Ascending aorta (tissue), 2 donors: ENCODE results near the gene NAV2. TPM values are rescaled to one million over a fixed set of nuclear protein-coding genes. Genes with fewer than 3 reads are reported as not detected.

Source experiments
- DNase-seq, 2 donors: peaks; one replicate each; pipeline ENCODE4 v3.0.0-alpha.2; 2019; ENCODE audit warnings: low spot score in 2 of 2
- H3K27ac ChIP-seq, 2 donors: fragments of 200-600 bp; sonication (generic); one replicate each; pipeline ENCODE4 v1.5.1; 2016 to 2017; ENCODE audit warnings: mild to moderate bottlenecking in 1 of 2
- H3K27me3 ChIP-seq: fragments of 200-600 bp; sonication (generic); one replicate; pipeline ENCODE4 v1.5.1; 2017
- H3K36me3 ChIP-seq, 2 donors: fragments of 200-600 bp; sonication (generic); one replicate each; pipeline ENCODE4 v1.5.1; 2016
- H3K4me1 ChIP-seq, 2 donors: fragments of 200-600 bp; sonication (generic); one replicate each; pipeline ENCODE4 v1.5.1; 2016 to 2017; ENCODE audit warnings: mild to moderate bottlenecking in 1 of 2
- H3K4me3 ChIP-seq, 2 donors: fragments of 200-600 bp; sonication (generic); one replicate each; pipeline ENCODE4 v1.5.1; 2016 to 2017; ENCODE audit warnings: mild to moderate bottlenecking in 1 of 2
- H3K9me3 ChIP-seq, 2 donors: fragments of 200-600 bp; sonication (generic); one replicate each; pipeline ENCODE4 v1.5.1; 2016
- intact Hi-C: fragments of 100-400 bp; cut with DNase I; formaldehyde crosslinking; loops from one replicate; pipeline ENCODE4 v1.15.1; 2023
- total RNA-seq: library from RNA; depleted of rRNA; stranded (reverse); fragments of >200 nt; gene quantifications from one replicate; pipeline ENCODE4 v1.1.0, GENCODE V29; 2016
- TF ChIP-seq, protein P1 (sequence below), 3 experiments: fragments of 200-600 bp in 2 of 3; fragments of 450-650 bp in 1 of 3; sonication (generic) in 2 of 3; IDR thresholded peaks; one replicate each; pipeline ENCODE4 v1.5.1; 2016 to 2019; ENCODE audit warnings: antibody characterized with exemption in 3 of 3, mild to moderate bottlenecking in 1 of 3, moderate library complexity in 1 of 3

NAV2 gene
- total RNA-seq, 1 donor from 2014 or later: 62.6 TPM

DNA sequence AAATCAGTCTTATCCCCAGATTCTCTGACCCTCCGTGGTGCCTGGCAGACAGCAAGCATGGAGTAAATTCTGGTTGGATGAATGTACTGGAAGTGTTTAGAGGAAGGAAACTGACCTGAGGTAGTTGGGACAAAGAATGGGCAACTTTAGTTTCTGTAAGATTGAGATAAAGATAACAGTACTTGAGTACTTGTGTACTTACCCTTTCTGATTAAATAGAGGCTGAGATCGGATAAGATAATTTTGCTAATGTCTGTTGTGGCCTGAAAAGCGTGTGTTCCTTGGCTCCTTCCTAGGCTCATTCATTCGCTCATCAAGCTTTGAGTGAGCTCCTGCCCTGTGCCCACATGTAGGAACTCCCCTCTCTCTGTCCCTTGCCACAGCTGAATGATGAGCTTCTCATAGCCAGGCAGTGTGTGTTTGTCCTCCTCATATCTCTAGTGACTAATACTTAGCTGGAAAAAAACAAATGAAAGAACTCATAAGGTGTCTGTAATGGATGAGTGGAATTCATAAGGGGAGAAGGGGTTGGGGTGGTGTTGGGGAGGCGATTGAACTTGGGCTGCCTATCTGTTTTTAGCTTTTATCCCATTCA, 329.5 kb downstream of the NAV2 start:
- Histone ChIP-seq H3K27ac (peak overlapping the region; percentile 42 to 47), H3K27me3 (no peaks in the 10 kb centered on the region), H3K9me3 (no peaks in the 10 kb centered on the region), H3K36me3 (peaks cover 54 to 75% of the 10 kb centered on the region in 2 donors), H3K4me1 (peaks cover 0 to 8% of the 10 kb centered on the region in 2 donors), H3K4me3 (no peak overlapping the region)
- intact Hi-C loops: no loop called here
- TF ChIP-seq, protein P1, sequence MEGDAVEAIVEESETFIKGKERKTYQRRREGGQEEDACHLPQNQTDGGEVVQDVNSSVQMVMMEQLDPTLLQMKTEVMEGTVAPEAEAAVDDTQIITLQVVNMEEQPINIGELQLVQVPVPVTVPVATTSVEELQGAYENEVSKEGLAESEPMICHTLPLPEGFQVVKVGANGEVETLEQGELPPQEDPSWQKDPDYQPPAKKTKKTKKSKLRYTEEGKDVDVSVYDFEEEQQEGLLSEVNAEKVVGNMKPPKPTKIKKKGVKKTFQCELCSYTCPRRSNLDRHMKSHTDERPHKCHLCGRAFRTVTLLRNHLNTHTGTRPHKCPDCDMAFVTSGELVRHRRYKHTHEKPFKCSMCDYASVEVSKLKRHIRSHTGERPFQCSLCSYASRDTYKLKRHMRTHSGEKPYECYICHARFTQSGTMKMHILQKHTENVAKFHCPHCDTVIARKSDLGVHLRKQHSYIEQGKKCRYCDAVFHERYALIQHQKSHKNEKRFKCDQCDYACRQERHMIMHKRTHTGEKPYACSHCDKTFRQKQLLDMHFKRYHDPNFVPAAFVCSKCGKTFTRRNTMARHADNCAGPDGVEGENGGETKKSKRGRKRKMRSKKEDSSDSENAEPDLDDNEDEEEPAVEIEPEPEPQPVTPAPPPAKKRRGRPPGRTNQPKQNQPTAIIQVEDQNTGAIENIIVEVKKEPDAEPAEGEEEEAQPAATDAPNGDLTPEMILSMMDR (IDR thresholded peaks at IDR 0.05): no peak
- DNase-seq: no peak

DNA sequence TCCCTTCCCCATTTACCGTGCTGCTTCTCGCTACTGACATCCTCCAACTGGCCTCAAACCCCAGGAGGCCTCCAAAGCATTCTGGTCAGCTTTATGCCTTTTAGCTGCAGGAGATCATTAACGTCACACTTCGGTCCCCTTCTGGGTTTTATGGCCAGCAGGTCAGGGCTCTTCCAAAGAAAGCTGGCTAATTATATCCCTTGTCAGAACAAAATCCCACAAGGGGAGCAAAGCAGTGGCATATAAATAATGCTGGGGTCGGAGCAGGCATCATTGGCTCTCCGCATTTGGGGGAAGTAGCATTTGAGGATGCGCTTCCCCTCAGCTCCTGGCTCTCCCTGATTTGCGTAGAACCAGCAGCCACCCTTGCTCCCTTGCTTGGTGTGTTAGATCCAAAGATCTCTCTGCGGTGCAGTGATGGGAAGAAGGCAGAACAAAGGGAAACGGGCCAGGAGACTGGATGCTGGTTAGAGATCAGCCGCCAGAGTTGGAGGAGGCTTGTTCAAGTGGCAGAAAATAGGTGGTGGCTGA, 330.2 kb downstream of the NAV2 start:
- Histone ChIP-seq H3K36me3 (peaks cover 53 to 74% of the 10 kb centered on the region in 2 donors), H3K4me3 (no peak overlapping the region), H3K4me1 (peaks cover 0 to 11% of the 10 kb centered on the region in 2 donors), H3K27me3 (no peaks in the 10 kb centered on the region), H3K27ac (peak overlapping the region in 1 of 2 donors; percentile 42), H3K9me3 (no peaks in the 10 kb centered on the region)
- no peak for DNase-seq
- intact Hi-C loops: no loop called here
- TF ChIP-seq, protein P1 (IDR thresholded peaks at IDR 0.05): no peak

DNA sequence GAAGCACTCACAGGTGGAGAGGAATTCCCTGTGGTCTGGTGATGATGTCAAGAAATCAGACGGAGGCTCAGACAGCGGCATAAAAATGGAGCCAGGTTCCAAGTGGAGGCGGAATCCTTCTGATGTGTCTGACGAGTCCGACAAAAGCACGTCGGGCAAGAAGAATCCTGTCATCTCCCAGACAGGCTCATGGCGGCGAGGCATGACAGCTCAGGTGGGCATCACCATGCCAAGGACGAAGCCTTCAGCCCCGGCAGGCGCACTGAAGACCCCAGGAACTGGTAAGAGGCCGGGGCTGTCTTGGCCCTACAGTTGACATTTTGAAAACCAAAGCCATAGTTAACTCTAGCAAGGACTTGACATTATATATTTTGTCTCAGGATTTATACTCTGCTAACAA, 331.4 kb downstream of the NAV2 start:
- H3K27ac ChIP-seq: peak overlapping the region; percentile 2 to 19
- intact Hi-C loops: no loop called here
- no peak overlapping the region for H3K4me3 ChIP-seq
- DNase-seq: no peak
- no peaks in the 10 kb centered on the region for H3K27me3 ChIP-seq
- no peaks in the 10 kb centered on the region for H3K9me3 ChIP-seq
- peaks cover 5 to 16% of the 10 kb centered on the region in 2 donors for H3K4me1 ChIP-seq
- peaks cover 45 to 68% of the 10 kb centered on the region in 2 donors for H3K36me3 ChIP-seq
- TF ChIP-seq, protein P1 (IDR thresholded peaks at IDR 0.05): no peak

DNA sequence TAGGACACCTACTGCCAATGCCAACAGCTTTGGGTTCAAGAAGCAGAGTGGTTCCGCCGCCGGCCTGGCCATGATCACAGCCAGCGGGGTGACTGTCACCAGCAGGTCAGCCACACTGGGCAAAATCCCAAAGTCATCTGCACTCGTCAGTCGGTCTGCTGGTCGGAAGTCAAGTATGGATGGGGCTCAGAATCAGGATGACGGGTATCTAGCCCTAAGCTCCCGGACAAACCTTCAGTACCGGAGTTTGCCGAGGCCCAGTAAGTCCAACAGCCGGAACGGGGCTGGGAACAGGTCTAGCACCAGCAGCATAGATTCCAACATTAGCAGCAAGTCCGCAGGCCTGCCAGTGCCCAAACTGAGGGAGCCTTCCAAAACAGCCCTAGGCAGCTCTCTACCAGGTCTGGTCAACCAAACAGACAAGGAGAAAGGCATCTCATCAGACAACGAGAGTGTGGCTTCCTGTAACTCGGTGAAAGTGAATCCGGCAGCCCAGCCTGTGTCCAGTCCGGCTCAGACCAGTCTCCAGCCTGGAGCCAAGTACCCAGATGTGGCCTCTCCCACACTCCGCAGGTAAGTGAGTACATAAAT, 332.6 kb downstream of the NAV2 start:
- H3K4me3 ChIP-seq: no peak overlapping the region
- no peak for DNase-seq
- H3K36me3 ChIP-seq: peaks cover 43 to 67% of the 10 kb centered on the region in 2 donors
- H3K4me1 ChIP-seq: peaks cover 11 to 27% of the 10 kb centered on the region in 2 donors
- TF ChIP-seq, protein P1 (IDR thresholded peaks at IDR 0.05): no peak
- H3K27ac ChIP-seq: peak overlapping the region; percentile 2 to 24
- intact Hi-C loops: no loop called here
- no peaks in the 10 kb centered on the region for H3K9me3 ChIP-seq
- no peaks in the 10 kb centered on the region for H3K27me3 ChIP-seq

DNA sequence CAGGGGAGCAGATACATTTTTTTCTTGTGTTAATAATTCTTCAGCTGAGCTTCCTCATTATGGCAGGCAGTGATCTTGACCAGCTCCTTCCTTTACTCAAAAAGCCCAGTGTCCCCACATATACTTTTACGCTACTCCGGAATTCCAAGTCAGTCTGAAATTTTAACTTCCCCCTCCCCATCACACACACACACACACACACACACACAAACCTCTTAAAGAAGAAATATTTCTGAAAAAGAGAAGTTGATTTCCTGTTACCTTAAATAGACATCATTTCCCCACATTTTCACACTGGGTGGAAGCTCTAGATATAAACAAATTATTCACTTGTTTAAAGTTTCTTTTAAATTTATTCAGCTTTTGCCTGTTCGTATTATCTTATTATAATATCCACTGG, 333.8 kb downstream of the NAV2 start:
- Histone ChIP-seq H3K36me3 (peaks cover 44 to 66% of the 10 kb centered on the region in 2 donors), H3K4me3 (no peak overlapping the region), H3K27me3 (no peaks in the 10 kb centered on the region), H3K4me1 (peaks cover 14 to 27% of the 10 kb centered on the region in 2 donors), H3K27ac (no peak overlapping the region), H3K9me3 (no peaks in the 10 kb centered on the region)
- DNase-seq: no peak
- intact Hi-C loops: no loop called here
- TF ChIP-seq, protein P1 (IDR thresholded peaks at IDR 0.05): no peak
